PC-3 (cell line): ENCODE results near the gene EPGN. TPM values are rescaled to one million over a fixed set of nuclear protein-coding genes. Genes with fewer than 3 reads are reported as not detected.

ENCODE experiments used
- ATAC-seq: fragments of 200-7000 bp; cut with Tn5 transposase; 2 replicates; pipeline ENCODE4 v1.9.1; 2020; ENCODE audit warnings: mild to moderate bottlenecking, moderate library complexity
- BruUV-seq: library from RNA; stranded (reverse); fragments of 400-500 nt; replicated peaks from 2 replicates; lab custom pipeline; 2021; lab: Mats Ljungman, UMichigan
- CTCF ChIA-PET: fragments of 300-600 bp; sonication (Branson Sonifier 250); formaldehyde crosslinking; loops from one replicate; lab custom pipeline; 2022; ENCODE audit warnings: antibody characterized with exemption; lab: Charles Lee
- POLR2A ChIA-PET: fragments of 300-600 bp; sonication (Branson Sonifier 250); formaldehyde crosslinking; loops from one replicate; lab custom pipeline; 2022; ENCODE audit warnings: antibody characterized with exemption; ENCODE audit not compliant: unreplicated experiment; lab: Charles Lee
- DNase-seq: peaks from one replicate; pipeline ENCODE4 v3.0.0-alpha.2; 2015
- H2AFZ ChIP-seq: fragments of 300-600 bp; sonication (generic); 2 replicates; pipeline ENCODE4 v1.6.0; 2016; ENCODE audit warnings: antibody characterized with exemption, low read length
- H3F3A ChIP-seq: fragments of 300-600 bp; sonication (generic); one replicate; pipeline ENCODE4 v1.6.0; 2017; ENCODE audit warnings: antibody characterized with exemption, low read length, control low read depth, mild to moderate bottlenecking; ENCODE audit not compliant: unreplicated experiment
- H3K27ac ChIP-seq: fragments of 300-600 bp; sonication (generic); 2 replicates; pipeline ENCODE4 v1.5.1; 2016; ENCODE audit warnings: mild to moderate bottlenecking, low read length
- H3K27me3 ChIP-seq: fragments of 300-600 bp; sonication (generic); 2 replicates; pipeline ENCODE4 v1.6.1; 2016; ENCODE audit warnings: low read length, mixed read lengths
- H3K36me3 ChIP-seq: fragments of 300-600 bp; sonication (generic); 2 replicates; pipeline ENCODE4 v1.6.1; 2016; ENCODE audit warnings: low read depth, mixed run types, low read length, mixed read lengths
- H3K4me1 ChIP-seq: fragments of 300-600 bp; sonication (generic); 2 replicates; pipeline ENCODE4 v1.5.1; 2016; ENCODE audit warnings: low read length; ENCODE audit not compliant: insufficient read depth
- H3K4me2 ChIP-seq: fragments of 300-600 bp; sonication (generic); 2 replicates; pipeline ENCODE4 v1.6.0; 2016; ENCODE audit warnings: low read length
- H3K4me3 ChIP-seq: fragments of 300-600 bp; sonication (generic); 2 replicates; pipeline ENCODE4 v1.5.1; 2016; ENCODE audit warnings: mild to moderate bottlenecking, low read length, mixed read lengths
- H3K79me2 ChIP-seq: fragments of 300-600 bp; sonication (generic); 2 replicates; pipeline ENCODE4 v1.6.1; 2017; ENCODE audit warnings: low read length, mixed read lengths
- H3K9ac ChIP-seq: fragments of 300-600 bp; sonication (generic); 2 replicates; pipeline ENCODE4 v1.6.0; 2016; ENCODE audit warnings: mild to moderate bottlenecking, low read length
- H3K9me2 ChIP-seq: fragments of 300-600 bp; sonication (generic); replicated peaks from 2 replicates; pipeline ENCODE4 v1.6.1; 2016; ENCODE audit warnings: mixed run types, low read length, mixed read lengths
- H3K9me3 ChIP-seq: fragments of 300-600 bp; sonication (generic); 2 replicates; pipeline ENCODE4 v1.6.1; 2016; ENCODE audit warnings: low read length, mixed read lengths
- H4K20me1 ChIP-seq: fragments of 300-600 bp; sonication (generic); 2 replicates; pipeline ENCODE4 v1.6.1; 2016; ENCODE audit warnings: low read length, mixed read lengths
- CTCF ChIP-seq: fragments of 300-600 bp; sonication (generic); conservative IDR thresholded peaks from 2 replicates; pipeline ENCODE4 v1.5.1; 2017; ENCODE audit warnings: antibody characterized with exemption, low read depth, mild to moderate bottlenecking, low read length
- EZH2 ChIP-seq: fragments of 300-600 bp; sonication (generic); IDR thresholded peaks from one replicate; pipeline ENCODE4 v1.6.1; 2017; ENCODE audit warnings: antibody characterized with exemption, mild to moderate bottlenecking, low read length; ENCODE audit not compliant: unreplicated experiment
- EZH2phosphoT487 ChIP-seq: fragments of 300-600 bp; sonication (generic); IDR thresholded peaks from 2 replicates; pipeline ENCODE4 v1.6.1; 2018; ENCODE audit warnings: mild to moderate bottlenecking, antibody characterized with exemption, low read length, borderline replicate concordance
- intact Hi-C: fragments of 100-400 bp; cut with micrococcal nuclease; formaldehyde crosslinking; loops from 2 replicates; pipeline ENCODE4 v1.9.0; 2023
- total RNA-seq: library from RNA; depleted of rRNA; stranded (reverse); fragments of >200 nt; gene quantifications from 2 replicates; pipeline ENCODE4 v1.2.3, GENCODE V29; 2014

Gene EPGN
- total RNA-seq, 1 experiment from 2014 or later: 98.0 TPM

- TF ChIP-seq CTCF: no peak
- TF ChIP-seq EZH2phosphoT487: no peak
- TF ChIP-seq EZH2: no peak
- DNase-seq (no peak), ATAC-seq (no peak)
- Histone ChIP-seq H3K9me2 (no peaks in the 10 kb centered on the region), H3K4me2 (no peak overlapping the region), H3K4me3 (no peak overlapping the region), H3F3A (no peaks in the 10 kb centered on the region), H3K36me3 (no peaks in the 10 kb centered on the region), H2AFZ (no peak overlapping the region), H3K9ac (no peak overlapping the region), H4K20me1 (no peaks in the 10 kb centered on the region), H3K27ac (no peak overlapping the region), H3K4me1 (no peaks in the 10 kb centered on the region; the same call in 1 of the 2 replicates), H3K79me2 (no peaks in the 10 kb centered on the region), H3K27me3 (no peaks in the 10 kb centered on the region), H3K9me3 (no peaks in the 10 kb centered on the region)
- ChIA-PET CTCF (no interaction called here), POLR2A (no interaction called here)
- intact Hi-C loops: no loop called here
- BruUV-seq: no TSS peak
Observed at GRCh38 chr4:74260036-74260435, 48.2 kb upstream of the EPGN start.

DNA sequence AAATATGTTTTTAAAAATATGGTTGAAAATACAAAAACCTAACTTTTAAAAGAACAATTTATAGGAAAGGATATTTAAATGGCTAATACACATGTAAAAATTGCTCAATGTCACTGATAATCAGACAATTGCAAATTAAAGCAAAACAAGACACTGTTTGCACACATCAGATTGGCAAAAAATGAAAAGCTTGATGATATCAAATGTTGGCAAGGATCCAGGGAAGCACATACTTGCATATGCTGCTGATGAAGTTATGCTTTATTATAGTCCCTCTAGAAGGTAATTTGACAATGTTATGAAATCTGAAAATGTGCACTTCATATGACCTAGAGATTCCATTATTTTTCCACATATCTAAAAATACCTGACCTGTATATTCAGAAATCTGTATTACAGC, 45.7 kb upstream of the EPGN start:
- Histone ChIP-seq H3K4me1 (peaks cover 20% of the 10 kb centered on the region), H3K4me3 (no peak overlapping the region), H2AFZ (no peak overlapping the region), H3K9me3 (no peaks in the 10 kb centered on the region), H3K27me3 (no peaks in the 10 kb centered on the region), H3K27ac (no peak overlapping the region), H3K4me2 (no peak overlapping the region), H3K9me2 (no peaks in the 10 kb centered on the region), H3K9ac (no peak overlapping the region), H3F3A (peaks cover under 1% of the 10 kb centered on the region), H3K36me3 (no peaks in the 10 kb centered on the region), H4K20me1 (no peaks in the 10 kb centered on the region), H3K79me2 (no peaks in the 10 kb centered on the region)
- DNase-seq: no peak
- intact Hi-C loops: no loop called here
- no peak for ATAC-seq
- no TSS peak for BruUV-seq
- POLR2A ChIA-PET: no interaction called here
- no peak for TF ChIP-seq EZH2phosphoT487
- TF ChIP-seq CTCF: no peak
- no peak for TF ChIP-seq EZH2
- CTCF ChIA-PET: no interaction called here

GRCh38 chr4:74263551-74263950, 44.7 kb upstream of the EPGN start:
- Histone ChIP-seq H2AFZ (no peak overlapping the region), H3F3A (peaks cover 8% of the 10 kb centered on the region), H3K27me3 (no peaks in the 10 kb centered on the region), H3K36me3 (no peaks in the 10 kb centered on the region), H3K79me2 (no peaks in the 10 kb centered on the region), H3K4me1 (peaks cover 29% of the 10 kb centered on the region), H3K9ac (no peak overlapping the region), H3K4me3 (no peak overlapping the region), H3K4me2 (no peak overlapping the region), H3K9me3 (no peaks in the 10 kb centered on the region), H4K20me1 (no peaks in the 10 kb centered on the region), H3K9me2 (no peaks in the 10 kb centered on the region), H3K27ac (no peak overlapping the region)
- ChIA-PET POLR2A (no interaction called here), CTCF (no interaction called here)
- no TSS peak for BruUV-seq
- ATAC-seq (no peak), DNase-seq (no peak)
- TF ChIP-seq EZH2 (no peak), CTCF (no peak), EZH2phosphoT487 (no peak)
- intact Hi-C loops: no loop called here
